Neural cell (in vitro differentiated cells): ENCODE measurements around the gene OLIG1. TPM values are rescaled to one million over a fixed set of nuclear protein-coding genes. Genes with fewer than 3 reads are reported as not detected.

ENCODE experiments used
- H2AFZ ChIP-seq: fragments of 200-600, 300-800 bp; sonication (generic), shearing (Covaris generic); 2 replicates; pipeline ENCODE4 v1.6.0; 2014; ENCODE audit warnings: low read depth, mild to moderate bottlenecking, antibody characterized with exemption, low read length, moderate library complexity
- H3F3A ChIP-seq: fragments of 200-600 bp; shearing (Covaris generic); 2 replicates; pipeline ENCODE4 v1.6.1; 2016; ENCODE audit warnings: mild to moderate bottlenecking, moderate library complexity, mixed read lengths, antibody characterized with exemption, low read length; ENCODE audit not compliant: insufficient read depth, poor library complexity, severe bottlenecking
- H3K27ac ChIP-seq: fragments of 200-600, 300-800 bp; sonication (generic), shearing (Covaris generic); 2 replicates; pipeline ENCODE4 v1.5.1; 2014; ENCODE audit warnings: mild to moderate bottlenecking, low read length, moderate library complexity
- H3K27me3 ChIP-seq: fragments of 300-800, 200-600 bp; sonication (generic), shearing (Covaris generic); 2 replicates; pipeline ENCODE4 v1.6.0; 2014; ENCODE audit warnings: mild to moderate bottlenecking, low read depth, low read length, moderate library complexity; ENCODE audit not compliant: insufficient read depth
- H3K36me3 ChIP-seq: fragments of 300-800, 200-600 bp; sonication (generic), shearing (Covaris generic); 2 replicates; pipeline ENCODE4 v1.5.1; 2014; ENCODE audit warnings: mild to moderate bottlenecking, antibody characterized with exemption, low read length, moderate library complexity; ENCODE audit not compliant: insufficient read depth
- H3K4me2 ChIP-seq: fragments of 300-800, 200-600 bp; sonication (generic), shearing (Covaris generic); 2 replicates; pipeline ENCODE4 v1.6.0; 2014; ENCODE audit warnings: mild to moderate bottlenecking, low read length
- H3K4me3 ChIP-seq: fragments of 300-800, 200-600 bp; sonication (generic), shearing (Covaris generic); 2 replicates; pipeline ENCODE4 v1.5.1; 2014; ENCODE audit warnings: mild to moderate bottlenecking, low read length, moderate library complexity
- H3K79me2 ChIP-seq: fragments of 200-600 bp; shearing (Covaris generic); replicated peaks from 2 replicates; pipeline ENCODE4 v1.6.0; 2014; ENCODE audit warnings: mild to moderate bottlenecking, low read length, moderate library complexity; ENCODE audit not compliant: insufficient read depth
- H3K9ac ChIP-seq: fragments of 300-800, 200-600 bp; sonication (generic), shearing (Covaris generic); 2 replicates; pipeline ENCODE4 v1.6.1; 2016; ENCODE audit warnings: mild to moderate bottlenecking, low read length, mixed read lengths
- H3K9me2 ChIP-seq: fragments of 200-600 bp; shearing (Covaris generic); 2 replicates; pipeline ENCODE4 v1.6.1; 2016; ENCODE audit warnings: mild to moderate bottlenecking, low read length, mixed read lengths; ENCODE audit not compliant: insufficient read depth
- H3K9me3 ChIP-seq: fragments of 200-600, 300-800 bp; sonication (generic), shearing (Covaris generic); 2 replicates; pipeline ENCODE4 v1.6.1; 2016; ENCODE audit warnings: mild to moderate bottlenecking, mixed run types, low read length, moderate library complexity, mixed read lengths
- H4K20me1 ChIP-seq: fragments of 200-600 bp; shearing (Covaris generic); 2 replicates; pipeline ENCODE4 v1.6.1; 2016; ENCODE audit warnings: mild to moderate bottlenecking, mixed run types; ENCODE audit not compliant: insufficient read depth
- EP300 ChIP-seq: fragments of 450-650 bp; conservative IDR thresholded peaks from 2 replicates; pipeline ENCODE4 v1.6.1; 2014; ENCODE audit warnings: antibody characterized with exemption, mild to moderate bottlenecking, moderate library complexity; ENCODE audit not compliant: poor library complexity, severe bottlenecking
- EZH2 ChIP-seq: fragments of 200-600, 300-800 bp; shearing (Covaris generic), sonication (generic); IDR thresholded peaks from 2 replicates; pipeline ENCODE4 v1.6.1; 2014; ENCODE audit warnings: antibody characterized with exemption, low read length, borderline replicate concordance, mild to moderate bottlenecking; ENCODE audit not compliant: insufficient read depth, poor library complexity, severe bottlenecking
- MXI1 ChIP-seq: fragments of 450-650 bp; conservative IDR thresholded peaks from 2 replicates; pipeline ENCODE4 v1.6.1; 2014; ENCODE audit warnings: antibody characterized with exemption, mild to moderate bottlenecking; ENCODE audit not compliant: poor library complexity, severe bottlenecking
- POLR2AphosphoS5 ChIP-seq: IDR thresholded peaks from 2 replicates; pipeline ENCODE4 v1.6.1; 2012
- RAD21 ChIP-seq: fragments of 450-650 bp; conservative IDR thresholded peaks from 2 replicates; pipeline ENCODE4 v1.6.1; 2014; ENCODE audit warnings: antibody characterized with exemption, mild to moderate bottlenecking, moderate library complexity
- SMC3 ChIP-seq: fragments of 450-650 bp; conservative IDR thresholded peaks from 2 replicates; pipeline ENCODE4 v1.6.1; 2014; ENCODE audit warnings: antibody characterized with exemption, mild to moderate bottlenecking, moderate library complexity; ENCODE audit not compliant: poor library complexity
- TAF1 ChIP-seq: IDR thresholded peaks from 2 replicates; pipeline ENCODE4 v1.6.1; 2012; ENCODE audit warnings: low read depth
- polyA plus RNA-seq: library from polyadenylated mRNA; depleted of rRNA; stranded (reverse); fragments of >200 nt; gene quantifications from 2 replicates; pipeline ENCODE4 v1.2.3, GENCODE V29; 2014
- TF ChIP-seq, protein P1 (sequence below): fragments of 450-650 bp; IDR thresholded peaks from 2 replicates; pipeline ENCODE4 v1.5.1; 2014; ENCODE audit warnings: antibody characterized with exemption, mild to moderate bottlenecking, moderate library complexity; ENCODE audit not compliant: poor library complexity, severe bottlenecking
- TF ChIP-seq, protein P2 (sequence below): IDR thresholded peaks from 2 replicates; pipeline ENCODE4 v1.6.1; 2012; ENCODE audit warnings: borderline replicate concordance

Gene OLIG1
- polyA plus RNA-seq, 1 donor from 2014 or later, result 1.4 TPM

- H3K9me3 ChIP-seq, result peaks cover 14% of the 10 kb centered on the region
- H3F3A ChIP-seq, result no peaks in the 10 kb centered on the region
- H3K9me2 ChIP-seq, result no peaks in the 10 kb centered on the region
- H3K4me2 ChIP-seq, result no peak overlapping the region
- H3K27ac ChIP-seq, result no peak overlapping the region
- H3K9ac ChIP-seq, result no peak overlapping the region
- no peak overlapping the region for H3K4me3 ChIP-seq
- peaks cover 87% of the 10 kb centered on the region for H3K27me3 ChIP-seq
- H3K79me2 ChIP-seq, result no peaks in the 10 kb centered on the region
- no peaks in the 10 kb centered on the region for H4K20me1 ChIP-seq
- TF ChIP-seq EZH2 (no peak), TAF1 (no peak), MXI1 (no peak), EP300 (no peak), POLR2AphosphoS5 (no peak)
- TF ChIP-seq, protein P1, sequence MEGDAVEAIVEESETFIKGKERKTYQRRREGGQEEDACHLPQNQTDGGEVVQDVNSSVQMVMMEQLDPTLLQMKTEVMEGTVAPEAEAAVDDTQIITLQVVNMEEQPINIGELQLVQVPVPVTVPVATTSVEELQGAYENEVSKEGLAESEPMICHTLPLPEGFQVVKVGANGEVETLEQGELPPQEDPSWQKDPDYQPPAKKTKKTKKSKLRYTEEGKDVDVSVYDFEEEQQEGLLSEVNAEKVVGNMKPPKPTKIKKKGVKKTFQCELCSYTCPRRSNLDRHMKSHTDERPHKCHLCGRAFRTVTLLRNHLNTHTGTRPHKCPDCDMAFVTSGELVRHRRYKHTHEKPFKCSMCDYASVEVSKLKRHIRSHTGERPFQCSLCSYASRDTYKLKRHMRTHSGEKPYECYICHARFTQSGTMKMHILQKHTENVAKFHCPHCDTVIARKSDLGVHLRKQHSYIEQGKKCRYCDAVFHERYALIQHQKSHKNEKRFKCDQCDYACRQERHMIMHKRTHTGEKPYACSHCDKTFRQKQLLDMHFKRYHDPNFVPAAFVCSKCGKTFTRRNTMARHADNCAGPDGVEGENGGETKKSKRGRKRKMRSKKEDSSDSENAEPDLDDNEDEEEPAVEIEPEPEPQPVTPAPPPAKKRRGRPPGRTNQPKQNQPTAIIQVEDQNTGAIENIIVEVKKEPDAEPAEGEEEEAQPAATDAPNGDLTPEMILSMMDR, result no peak
- H3K36me3 ChIP-seq, result no peaks in the 10 kb centered on the region
- no peak overlapping the region for H2AFZ ChIP-seq
These were observed 2.5 kb upstream of the OLIG1 start for GRCh38 chr21:33067457-33067856.

- Histone ChIP-seq H3K36me3 (no peaks in the 10 kb centered on the region), H3K79me2 (no peaks in the 10 kb centered on the region), H4K20me1 (no peaks in the 10 kb centered on the region), H3F3A (no peaks in the 10 kb centered on the region), H3K9me3 (peaks cover 14% of the 10 kb centered on the region), H3K4me3 (peak overlapping the region; percentile 76), H3K9ac (no peak overlapping the region), H3K4me2 (no peak overlapping the region), H3K27me3 (peaks cover 93% of the 10 kb centered on the region), H3K27ac (no peak overlapping the region), H2AFZ (no peak overlapping the region), H3K9me2 (no peaks in the 10 kb centered on the region)
- TF ChIP-seq EZH2, result no peak
- no peak for TF ChIP-seq POLR2AphosphoS5
- TF ChIP-seq, protein P1, result no peak
- TF ChIP-seq, protein P2, sequence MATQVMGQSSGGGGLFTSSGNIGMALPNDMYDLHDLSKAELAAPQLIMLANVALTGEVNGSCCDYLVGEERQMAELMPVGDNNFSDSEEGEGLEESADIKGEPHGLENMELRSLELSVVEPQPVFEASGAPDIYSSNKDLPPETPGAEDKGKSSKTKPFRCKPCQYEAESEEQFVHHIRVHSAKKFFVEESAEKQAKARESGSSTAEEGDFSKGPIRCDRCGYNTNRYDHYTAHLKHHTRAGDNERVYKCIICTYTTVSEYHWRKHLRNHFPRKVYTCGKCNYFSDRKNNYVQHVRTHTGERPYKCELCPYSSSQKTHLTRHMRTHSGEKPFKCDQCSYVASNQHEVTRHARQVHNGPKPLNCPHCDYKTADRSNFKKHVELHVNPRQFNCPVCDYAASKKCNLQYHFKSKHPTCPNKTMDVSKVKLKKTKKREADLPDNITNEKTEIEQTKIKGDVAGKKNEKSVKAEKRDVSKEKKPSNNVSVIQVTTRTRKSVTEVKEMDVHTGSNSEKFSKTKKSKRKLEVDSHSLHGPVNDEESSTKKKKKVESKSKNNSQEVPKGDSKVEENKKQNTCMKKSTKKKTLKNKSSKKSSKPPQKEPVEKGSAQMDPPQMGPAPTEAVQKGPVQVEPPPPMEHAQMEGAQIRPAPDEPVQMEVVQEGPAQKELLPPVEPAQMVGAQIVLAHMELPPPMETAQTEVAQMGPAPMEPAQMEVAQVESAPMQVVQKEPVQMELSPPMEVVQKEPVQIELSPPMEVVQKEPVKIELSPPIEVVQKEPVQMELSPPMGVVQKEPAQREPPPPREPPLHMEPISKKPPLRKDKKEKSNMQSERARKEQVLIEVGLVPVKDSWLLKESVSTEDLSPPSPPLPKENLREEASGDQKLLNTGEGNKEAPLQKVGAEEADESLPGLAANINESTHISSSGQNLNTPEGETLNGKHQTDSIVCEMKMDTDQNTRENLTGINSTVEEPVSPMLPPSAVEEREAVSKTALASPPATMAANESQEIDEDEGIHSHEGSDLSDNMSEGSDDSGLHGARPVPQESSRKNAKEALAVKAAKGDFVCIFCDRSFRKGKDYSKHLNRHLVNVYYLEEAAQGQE, result no peak
- TF ChIP-seq TAF1, result no peak
- TF ChIP-seq SMC3, result no peak
- no peak for TF ChIP-seq MXI1
- no peak for TF ChIP-seq EP300
- no peak for TF ChIP-seq RAD21
These were observed 698 bp upstream of the OLIG1 start for GRCh38 chr21:33069243-33069642.
